Measurements from ENCODE around the gene CAPSL. TPM values are rescaled to one million over a fixed set of nuclear protein-coding genes. Genes with fewer than 3 reads are reported as not detected.
"Not testable (repeated sequence)": the region's sequence is repeated elsewhere in the genome, so short reads cannot be mapped to it uniquely, and the experiment has no call there.

The CAPSL gene
- total and polyA plus RNA-seq, 4 donors: not detected

GRCh38 chr5:35857606-35858205 lies 80.7 kb downstream of the CAPSL start:
- intact Hi-C loops (cut with DNase I): no loop called here
- Histone ChIP-seq H3K4me3 (ENCODE audit: low read length in 2 of 2) (no peak overlapping the region), H3K4me1 (ENCODE audit: control insufficient read depth in 1 of 2, insufficient read depth in 2 of 2, low read length in 2 of 2) (no peaks in the 10 kb centered on the region), H3K27me3 (ENCODE audit: control insufficient read depth in 1 of 2, insufficient read depth in 2 of 2, low read length in 1 of 2) (no peaks in the 10 kb centered on the region), H3K36me3 (ENCODE audit: control insufficient read depth in 1 of 2, insufficient read depth in 2 of 2, low read length in 1 of 2) (no peaks in the 10 kb centered on the region), H3K27ac (ENCODE audit: low read depth in 1 of 2, low read length in 2 of 2) (no peak overlapping the region), H3K9me3 (ENCODE audit: control insufficient read depth, low read length) (no peaks in the 10 kb centered on the region)
- ATAC-seq (ENCODE audit: low FRiP score): no peak
- 27 to 37% methylated on average over 2 of the region's 2 CpGs for WGBS, 2 donors
- DNase-seq: no peak

- no peak within 1 kb of the TSS for H3K27ac ChIP-seq (ENCODE audit: low read depth in 1 of 2, low read length in 2 of 2)
- H3K4me1 ChIP-seq (ENCODE audit: control insufficient read depth in 1 of 2, insufficient read depth in 2 of 2, low read length in 2 of 2): no peaks in the 10 kb centered on the region
- ATAC-seq (ENCODE audit: low FRiP score) (no peak), DNase-seq (no peak)
- no peaks in the 10 kb centered on the region for H3K36me3 ChIP-seq (ENCODE audit: control insufficient read depth in 1 of 2, insufficient read depth in 2 of 2, low read length in 1 of 2)
- H3K27me3 ChIP-seq (ENCODE audit: control insufficient read depth in 1 of 2, insufficient read depth in 2 of 2, low read length in 1 of 2): no peaks in the 10 kb centered on the region
- intact Hi-C loops (cut with DNase I): no loop called here
- no peak within 1 kb of the TSS for H3K4me3 ChIP-seq (ENCODE audit: low read length in 2 of 2)
- H3K9me3 ChIP-seq (ENCODE audit: control insufficient read depth, low read length): no peaks in the 10 kb centered on the region
- WGBS, 2 donors: 36 to 39% methylated on average over 1 of the region's 1 CpG
Observed at GRCh38 chr5:35856765-35857351, 81.6 kb downstream of the CAPSL start, which contains the start of gene IL7R. Gene IL7R (plus strand): TSS chr5:35856891. CDS start chr5:35856978, 87 bp downstream.

- H3K4me3 ChIP-seq (ENCODE audit: low read length in 2 of 2); H3K27me3 ChIP-seq (ENCODE audit: control insufficient read depth in 1 of 2, insufficient read depth in 2 of 2, low read length in 1 of 2); H3K27ac ChIP-seq (ENCODE audit: low read depth in 1 of 2, low read length in 2 of 2); H3K9me3 ChIP-seq (ENCODE audit: control insufficient read depth, low read length); H3K4me1 ChIP-seq (ENCODE audit: control insufficient read depth in 1 of 2, insufficient read depth in 2 of 2, low read length in 2 of 2); H3K36me3 ChIP-seq (ENCODE audit: control insufficient read depth in 1 of 2, insufficient read depth in 2 of 2, low read length in 1 of 2); intact Hi-C loops (cut with DNase I); DNase-seq; ATAC-seq (ENCODE audit: low FRiP score): not testable (repeated sequence)
- 89 to 93% methylated on average over 5 of the region's 5 CpGs for WGBS, 2 donors
Observed at GRCh38 chr5:35856186-35856764, 82.1 kb downstream of the CAPSL start.

GRCh38 chr5:35855187-35855586 lies 83.2 kb downstream of the CAPSL start:
- Histone ChIP-seq H3K4me3 (ENCODE audit: low read length in 2 of 2) (no peak overlapping the region), H3K4me1 (ENCODE audit: control insufficient read depth in 1 of 2, insufficient read depth in 2 of 2, low read length in 2 of 2) (no peaks in the 10 kb centered on the region), H3K36me3 (ENCODE audit: control insufficient read depth in 1 of 2, insufficient read depth in 2 of 2, low read length in 1 of 2) (no peaks in the 10 kb centered on the region), H3K9me3 (ENCODE audit: control insufficient read depth, low read length) (no peaks in the 10 kb centered on the region), H3K27me3 (ENCODE audit: control insufficient read depth in 1 of 2, insufficient read depth in 2 of 2, low read length in 1 of 2) (no peaks in the 10 kb centered on the region), H3K27ac (ENCODE audit: low read depth in 1 of 2, low read length in 2 of 2) (no peak overlapping the region)
- intact Hi-C loops (cut with DNase I): no loop called here
- no peak for DNase-seq
- WGBS, 2 donors: 52 to 63% methylated on average over 1 of the region's 1 CpG
- ATAC-seq (ENCODE audit: low FRiP score): no peak

Other genes with a start within 250 kb of the CAPSL start
- 1 to 10 TPM; 6.8 to 8.6 TPM for gene IL7R, start 81.7 kb downstream of the CAPSL start, total RNA-seq
- gene IL7R, start 81.7 kb downstream of the CAPSL start, polyA plus RNA-seq: 1 to 10 TPM in 1 of 2 donors, under 1 TPM in 1; 0.56 to 2.3 TPM
- gene UGT3A1, start 52.8 kb upstream of the CAPSL start, total RNA-seq: not detected
- under 1 TPM in 1 of 2 donors, not detected in 1; 0.13 TPM for gene UGT3A1, start 52.8 kb upstream of the CAPSL start, polyA plus RNA-seq
- gene UGT3A2, start 128.3 kb upstream of the CAPSL start, total RNA-seq: not detected
- not detected for gene UGT3A2, start 128.3 kb upstream of the CAPSL start, polyA plus RNA-seq
- gene LMBRD2, start 213.3 kb upstream of the CAPSL start, total RNA-seq: 10 to 100 TPM in 1 of 2 donors, 1 to 10 TPM in 1; 9.8 to 16.3 TPM
- 1 to 10 TPM; 1.8 to 4.6 TPM for gene LMBRD2, start 213.3 kb upstream of the CAPSL start, polyA plus RNA-seq
- gene SKP2, start 213.5 kb upstream of the CAPSL start, total RNA-seq: 10 to 100 TPM in 1 of 2 donors, 1 to 10 TPM in 1; 8.8 to 16.1 TPM
- gene SKP2, start 213.5 kb upstream of the CAPSL start, polyA plus RNA-seq: 1 to 10 TPM; 3.9 to 5.0 TPM

Data from aorta (tissue), 5 donors.